Neuron (in vitro differentiated cells): ENCODE measurements around the gene ZCCHC4.

ENCODE experiments used
- H2AFZ ChIP-seq: one replicate; pipeline ENCODE4 v1.6.1; 2013; ENCODE audit warnings: low read depth, mild to moderate bottlenecking, inconsistent platforms, low read length, moderate library complexity
- H3K27me3 ChIP-seq: one replicate; pipeline ENCODE4 v1.6.1; 2013; ENCODE audit warnings: low read length; ENCODE audit not compliant: insufficient read depth
- H3K36me3 ChIP-seq: one replicate; pipeline ENCODE4 v1.6.1; 2013; ENCODE audit warnings: low read length; ENCODE audit not compliant: insufficient read depth
- H3K4me1 ChIP-seq: one replicate; pipeline ENCODE4 v1.6.1; 2013; ENCODE audit warnings: low read length; ENCODE audit not compliant: insufficient read depth
- H3K4me3 ChIP-seq: 2 replicates; pipeline ENCODE4 v1.5.1; 2013; ENCODE audit warnings: mild to moderate bottlenecking, low read length, moderate library complexity
- H3K9me3 ChIP-seq: one replicate; pipeline ENCODE4 v1.6.1; 2013; ENCODE audit warnings: low read length

The ZCCHC4 gene

GRCh38 chr4:25312496-25313200, at the start of gene ZCCHC4:
TSS of gene ZCCHC4 (plus strand) at chr4:25312774. CDS start at chr4:25312810, 36 bp downstream.
- H3K36me3 ChIP-seq: peaks cover 13% of the 10 kb centered on the region
- no peaks in the 10 kb centered on the region for H3K27me3 ChIP-seq
- peak within 1 kb of the TSS; percentile 93 for H3K4me3 ChIP-seq
- peak within 1 kb of the TSS; percentile 91 for H2AFZ ChIP-seq
- H3K4me1 ChIP-seq: peaks cover 10% of the 10 kb centered on the region
- no peaks in the 10 kb centered on the region for H3K9me3 ChIP-seq

GRCh38 chr4:25271866-25272265, 40.7 kb upstream of the ZCCHC4 start:
- Histone ChIP-seq H3K9me3 (no peaks in the 10 kb centered on the region), H2AFZ (no peak overlapping the region), H3K4me1 (no peaks in the 10 kb centered on the region), H3K27me3 (no peaks in the 10 kb centered on the region), H3K4me3 (no peak overlapping the region), H3K36me3 (peaks cover 5% of the 10 kb centered on the region)

- no peak overlapping the region for H3K4me3 ChIP-seq
- no peak overlapping the region for H2AFZ ChIP-seq
- H3K4me1 ChIP-seq: no peaks in the 10 kb centered on the region
- no peaks in the 10 kb centered on the region for H3K36me3 ChIP-seq
- no peaks in the 10 kb centered on the region for H3K27me3 ChIP-seq
- H3K9me3 ChIP-seq: no peaks in the 10 kb centered on the region
Observed at GRCh38 chr4:25280210-25280609, 32.4 kb upstream of the ZCCHC4 start.

GRCh38 chr4:25283948-25284347, 28.6 kb upstream of the ZCCHC4 start:
- H3K27me3 ChIP-seq: no peaks in the 10 kb centered on the region
- no peak overlapping the region for H2AFZ ChIP-seq
- no peak overlapping the region for H3K4me3 ChIP-seq
- no peaks in the 10 kb centered on the region for H3K36me3 ChIP-seq
- H3K4me1 ChIP-seq: no peaks in the 10 kb centered on the region
- H3K9me3 ChIP-seq: no peaks in the 10 kb centered on the region

GRCh38 chr4:25284466-25284865, 28.1 kb upstream of the ZCCHC4 start:
- Histone ChIP-seq H3K27me3 (no peaks in the 10 kb centered on the region), H3K4me1 (no peaks in the 10 kb centered on the region), H3K4me3 (no peak overlapping the region), H2AFZ (no peak overlapping the region), H3K36me3 (no peaks in the 10 kb centered on the region), H3K9me3 (no peaks in the 10 kb centered on the region)

- Histone ChIP-seq H3K36me3 (no peaks in the 10 kb centered on the region), H2AFZ (no peak overlapping the region), H3K9me3 (no peaks in the 10 kb centered on the region), H3K4me1 (no peaks in the 10 kb centered on the region), H3K27me3 (no peaks in the 10 kb centered on the region), H3K4me3 (no peak overlapping the region)
Observed at GRCh38 chr4:25290490-25291067, 22.0 kb upstream of the ZCCHC4 start.

- Histone ChIP-seq H3K36me3 (no peaks in the 10 kb centered on the region), H2AFZ (no peak overlapping the region), H3K4me3 (no peak overlapping the region), H3K4me1 (no peaks in the 10 kb centered on the region), H3K9me3 (no peaks in the 10 kb centered on the region), H3K27me3 (no peaks in the 10 kb centered on the region)
Observed at GRCh38 chr4:25291158-25291733, 21.3 kb upstream of the ZCCHC4 start.

- H3K27me3 ChIP-seq: no peaks in the 10 kb centered on the region
- H3K9me3 ChIP-seq: no peaks in the 10 kb centered on the region
- no peaks in the 10 kb centered on the region for H3K36me3 ChIP-seq
- H3K4me3 ChIP-seq: no peak overlapping the region
- H2AFZ ChIP-seq: no peak overlapping the region
- no peaks in the 10 kb centered on the region for H3K4me1 ChIP-seq
Observed at GRCh38 chr4:25297528-25298242, 14.9 kb upstream of the ZCCHC4 start.

GRCh38 chr4:25299476-25300203, 12.9 kb upstream of the ZCCHC4 start:
- H2AFZ ChIP-seq: no peak overlapping the region
- no peak overlapping the region for H3K4me3 ChIP-seq
- H3K36me3 ChIP-seq: no peaks in the 10 kb centered on the region
- no peaks in the 10 kb centered on the region for H3K9me3 ChIP-seq
- H3K27me3 ChIP-seq: no peaks in the 10 kb centered on the region
- H3K4me1 ChIP-seq: no peaks in the 10 kb centered on the region

GRCh38 chr4:25301471-25301870, 11.1 kb upstream of the ZCCHC4 start:
- no peaks in the 10 kb centered on the region for H3K27me3 ChIP-seq
- H3K36me3 ChIP-seq: no peaks in the 10 kb centered on the region
- H3K4me3 ChIP-seq: no peak overlapping the region

GRCh38 chr4:25302626-25303025, 9.9 kb upstream of the ZCCHC4 start:
- Histone ChIP-seq H3K9me3 (no peaks in the 10 kb centered on the region), H3K36me3 (no peaks in the 10 kb centered on the region), H2AFZ (no peak overlapping the region), H3K27me3 (no peaks in the 10 kb centered on the region), H3K4me3 (no peak overlapping the region), H3K4me1 (no peaks in the 10 kb centered on the region)

More at GRCh38 chr4:25301471-25301870, 11.1 kb upstream of the ZCCHC4 start:
- no peaks in the 10 kb centered on the region for H3K4me1 ChIP-seq
- no peaks in the 10 kb centered on the region for H3K9me3 ChIP-seq
- no peak overlapping the region for H2AFZ ChIP-seq

- Histone ChIP-seq H2AFZ (no peak overlapping the region), H3K9me3 (no peaks in the 10 kb centered on the region), H3K27me3 (no peaks in the 10 kb centered on the region), H3K4me1 (no peaks in the 10 kb centered on the region), H3K36me3 (no peaks in the 10 kb centered on the region), H3K4me3 (no peak overlapping the region)
Observed at GRCh38 chr4:25303578-25303977, 9.0 kb upstream of the ZCCHC4 start.
